GM12878 (cell line): ENCODE measurements around the gene FUZ. TPM values are rescaled to one million over a fixed set of nuclear protein-coding genes. Genes with fewer than 3 reads are reported as not detected.

Source experiments
- ATAC-seq: fragments of 200-7000 bp; cut with Tn5 transposase; 3 replicates; pipeline ENCODE4 v1.9.1; 2020; ENCODE audit warnings: mild to moderate bottlenecking, moderate library complexity
- BruUV-seq: library from RNA; stranded (reverse); fragments of 400-500 nt; replicated peaks from 2 replicates; lab custom pipeline; 2021; lab: Mats Ljungman, UMichigan
- CTCF ChIA-PET: fragments of 300-600 bp; sonication (Branson Sonifier 250); formaldehyde crosslinking; extraction: SDS; loops from one replicate; lab custom pipeline; 2021; ENCODE audit warnings: inconsistent platforms; lab: Yijun Ruan, JAX
- POLR2A ChIA-PET: fragments of 350-600 bp; formaldehyde crosslinking; extraction: SDS; loops from one replicate; lab custom pipeline; 2021; ENCODE audit warnings: inconsistent platforms; lab: Charles Lee
- RAD21 ChIA-PET: fragments of 300-600 bp; sonication (Branson Sonifier 250); formaldehyde crosslinking; loops from one replicate; lab custom pipeline; 2023; ENCODE audit warnings: antibody characterized with exemption; ENCODE audit not compliant: unreplicated experiment; lab: Charles Lee
- SMC1A ChIA-PET: fragments of 300-600 bp; sonication (Branson Sonifier 250); formaldehyde crosslinking; loops from one replicate; lab custom pipeline; 2023; ENCODE audit not compliant: unreplicated experiment, uncharacterized antibody; lab: Charles Lee
- DNase-seq: peaks from one replicate; pipeline ENCODE4 v3.0.0-alpha.2; 2011; ENCODE audit warnings: low read depth, low spot score
- FAIRE-seq: peaks from 3 replicates; lab custom pipeline; 2011; peaks lifted over from hg19 to GRCh38; lab: Jason Lieb, UNC
- H2AFZ ChIP-seq: 2 replicates; pipeline ENCODE4 v1.6.0; 2011; ENCODE audit warnings: low read depth, low read length, control low read depth; ENCODE audit not compliant: control insufficient read depth
- H3K27ac ChIP-seq: 2 replicates; pipeline ENCODE4 v1.5.1; 2011; ENCODE audit warnings: control low read depth; ENCODE audit not compliant: control insufficient read depth, insufficient read depth
- H3K27me3 ChIP-seq, 2 experiments: replicated peaks in 1 of 2; 2 replicates each; pipeline versions ENCODE4 v1.6.0 to v1.6.1; 2011; ENCODE audit warnings: low read length in 1 of 2; ENCODE audit not compliant: control insufficient read depth in 2 of 2, insufficient read depth in 2 of 2
- H3K36me3 ChIP-seq, 2 experiments: 2 replicates each; pipeline ENCODE4 v1.5.1; 2011; ENCODE audit warnings: low read length in 1 of 2; ENCODE audit not compliant: control insufficient read depth in 2 of 2, insufficient read depth in 2 of 2
- H3K4me1 ChIP-seq: 2 replicates; pipeline ENCODE4 v1.6.1; 2011; ENCODE audit warnings: mild to moderate bottlenecking, low read length, moderate library complexity, mixed read lengths; ENCODE audit not compliant: control insufficient read depth, insufficient read depth
- H3K4me2 ChIP-seq: 2 replicates; pipeline ENCODE4 v1.6.0; 2011; ENCODE audit warnings: control low read depth; ENCODE audit not compliant: control insufficient read depth, insufficient read depth
- H3K4me3 ChIP-seq: fragments of 200-600 bp; sonication (generic); 2 replicates; pipeline ENCODE4 v1.5.1; 2016
- H3K79me2 ChIP-seq: 2 replicates; pipeline ENCODE4 v1.6.0; 2011; ENCODE audit warnings: low read length; ENCODE audit not compliant: control insufficient read depth, insufficient read depth
- H3K9ac ChIP-seq: 2 replicates; pipeline ENCODE4 v1.8.0; 2011; ENCODE audit warnings: low read length, control low read depth, mixed read lengths; ENCODE audit not compliant: control insufficient read depth, insufficient read depth
- H3K9me3 ChIP-seq: replicated peaks from 3 replicates; pipeline ENCODE4 v1.5.1; 2011; ENCODE audit warnings: mild to moderate bottlenecking, low read length; ENCODE audit not compliant: control insufficient read depth, insufficient read depth
- H4K20me1 ChIP-seq: 2 replicates; pipeline ENCODE4 v1.6.0; 2011; ENCODE audit not compliant: control insufficient read depth, insufficient read depth
- BHLHE40 ChIP-seq, 2 experiments: fragments of 450-650 bp in 1 of 2; IDR thresholded peaks; 2 replicates each; pipeline ENCODE4 v1.6.1; 2011 to 2017; ENCODE audit warnings: low read depth in 2 of 2, borderline replicate concordance in 1 of 2, improper control_type of control experiment in 1 of 2, low read length in 1 of 2, mild to moderate bottlenecking in 1 of 2
- IKZF1 ChIP-seq: fragments of 450-650 bp; conservative IDR thresholded peaks from 2 replicates; pipeline ENCODE4 v1.6.1; 2017; ENCODE audit warnings: antibody characterized with exemption, mild to moderate bottlenecking
- IKZF2 ChIP-seq, 2 experiments: fragments of 450-650 bp; IDR thresholded peaks; 2 replicates each; pipeline ENCODE4 v1.6.1; 2017; ENCODE audit warnings: mild to moderate bottlenecking in 2 of 2, moderate library complexity in 2 of 2
- NRF1 ChIP-seq: conservative IDR thresholded peaks from 2 replicates; pipeline ENCODE4 v1.6.1; 2011; ENCODE audit warnings: mild to moderate bottlenecking, low read depth, low read length, improper control_type of control experiment
- SPI1 ChIP-seq: IDR thresholded peaks from 2 replicates; pipeline ENCODE4 v1.6.1; 2011; ENCODE audit warnings: low read depth, mild to moderate bottlenecking, low read length, moderate library complexity, borderline replicate concordance; ENCODE audit not compliant: insufficient read depth
- WGBS: methylation state at CpG from one replicate; pipeline ENCODE4 v1.1.6; 2016; ENCODE audit warnings: low lambda C conversion rate; ENCODE audit not compliant: insufficient replicate concordance, insufficient coverage; ENCODE audit errors: missing lambda C conversion rate; 5-methylcytosine and 5-hydroxymethylcytosine counted together
- in situ Hi-C: fragments of 300-500 bp; cut with MboI; formaldehyde crosslinking; loops from 9 replicates; pipeline ENCODE4 v1.14.3; 2018; ENCODE audit warnings: mixed read lengths
- intact Hi-C: fragments of 100-400 bp; cut with micrococcal nuclease; formaldehyde crosslinking; loops from one replicate; pipeline ENCODE4 v1.14.2; 2022; ENCODE audit not compliant: unreplicated experiment
- polyA plus RNA-seq, 11 experiments: library from polyadenylated mRNA; depleted of rRNA in 4 of 11; unstranded in 6 of 11; stranded (reverse) in 5 of 11; fragments of >200 nt; fragmentation: Nextera tagmentation in 4 of 11; fragmentation: Illumina TruSeq in 1 of 11; extraction: Ambion mirVana in 4 of 11; extraction: Trizol in 1 of 11; gene quantifications; 1 replicate in 1 of 11; 2 replicates in 10 of 11; pipeline versions ENCODE4 v1.2.1 to v1.2.3, GENCODE V29; 2011 to 2016; ENCODE audit warnings: inconsistent platforms in 2 of 11, missing spikeins in 2 of 11, low read depth in 1 of 11
- total RNA-seq, 4 experiments: library from RNA; depleted of rRNA in 3 of 4; stranded (reverse); fragments of >200 nt in 3 of 4; fragmentation: Illumina TruSeq in 1 of 4; extraction: Trizol in 1 of 4; gene quantifications; 2 replicates each; pipeline versions ENCODE4 v1.2.1 to v1.2.3, GENCODE V29; 2013 to 2021

Gene FUZ
- total and polyA plus RNA-seq, 10 of the 15 experiments (the other 5 are each of a cell fraction or from before 2014, with no cell fraction given) = 0.18 to 11.5 (median 8.8) TPM

- intact Hi-C loops (no loop called here), in situ Hi-C loops (no loop called here)
- DNase-seq = peak; percentile 3
- Histone ChIP-seq H2AFZ (no peak overlapping the region), H3K4me1 (peaks cover 11% of the 10 kb centered on the region), H3K4me3 (no peak overlapping the region), H3K27me3 (no peaks in the 10 kb centered on the region), H3K9me3 (no peaks in the 10 kb centered on the region; the same call in 2 of the 3 replicates), H3K36me3 (peaks cover 3 to 9% of the 10 kb centered on the region in 2 experiments; a peak in 3 of 4 replicates), H3K79me2 (no peaks in the 10 kb centered on the region; the same call in 1 of the 2 replicates), H3K4me2 (peak overlapping the region; percentile 49; the same call in 1 of the 2 replicates), H3K27ac (peak overlapping the region; percentile 8; the same call in 1 of the 2 replicates), H3K9ac (no peak overlapping the region), H4K20me1 (no peaks in the 10 kb centered on the region)
- ChIA-PET SMC1A (no interaction called here), POLR2A (interaction anchor here (0.5 to 0.8 kb wide), 2 partner anchors 8 to 85 kb away, joined by 3 to 7 read pairs; no protein-coding TSS in a partner anchor), RAD21 (no interaction called here), CTCF (interaction anchor here (1.0 kb wide), 1 partner anchor 62 kb away, joined by 3 read pairs; no protein-coding TSS in a partner anchor)
- FAIRE-seq = no peak
- no TSS peak for BruUV-seq
- TF ChIP-seq BHLHE40 (IDR thresholded peaks at IDR 0.05; ENCODE audit: borderline replicate concordance in 1 of 2, low read depth in 2 of 2, low read length in 1 of 2) = no peak
- TF ChIP-seq SPI1 = peak; percentile 78; the same call in 1 of the 2 replicates
- TF ChIP-seq IKZF1 = 0 out of 2 replicates have a peak, but pooled peaks have one; percentile 14
- peak in 1 of 2 experiments; percentile 20; a peak in 1 of 4 replicates for TF ChIP-seq IKZF2 (IDR thresholded peaks at IDR 0.05)
- no peak for TF ChIP-seq NRF1
- WGBS = 35% methylated on average over 11 of the region's 11 CpGs
- ATAC-seq = peak; percentile 61
Measured at GRCh38 chr19:49779731-49780555, 33.1 kb downstream of the FUZ start.
